ENCODE results near the gene CDKAL1.

The CDKAL1 gene

DNA sequence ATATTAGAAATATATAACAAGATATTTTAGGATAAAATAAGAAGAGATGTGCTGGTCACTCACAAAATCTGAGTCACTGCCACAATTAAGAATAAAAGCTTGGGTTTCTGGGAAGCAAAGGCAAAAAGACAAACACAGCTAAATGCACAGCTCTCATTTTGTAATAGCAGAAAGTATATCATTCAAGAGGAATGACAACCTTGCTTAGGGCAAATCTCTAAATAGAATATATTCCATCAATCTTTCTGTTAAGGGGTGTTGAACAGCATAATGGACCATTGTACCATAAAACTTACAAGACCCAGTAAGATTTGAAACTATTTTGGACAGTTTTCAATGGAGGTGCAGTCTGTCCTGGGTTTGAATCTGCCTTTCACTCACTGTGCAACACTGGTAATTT lies 594.3 kb downstream of the CDKAL1 start:
- no peak for DNase-seq

DNA sequence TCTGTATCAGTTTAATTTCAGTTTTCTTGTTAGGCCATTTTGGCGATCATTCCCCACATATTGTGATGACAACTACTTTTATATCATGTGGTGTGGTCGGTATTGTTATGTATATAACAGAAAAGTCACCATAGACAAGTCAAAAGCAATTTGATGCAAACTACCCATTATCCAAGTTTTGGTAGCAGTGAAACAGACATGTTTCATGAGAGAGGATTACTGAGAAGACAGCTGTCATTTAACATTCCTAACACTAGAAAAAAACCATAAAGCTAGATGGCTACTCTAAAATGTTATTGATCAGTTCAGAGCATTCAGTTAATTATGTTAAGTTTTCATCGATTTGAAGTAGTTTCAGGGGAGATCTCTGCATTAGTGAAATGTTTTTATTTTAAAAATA lies 597.1 kb downstream of the CDKAL1 start:
- no peak for DNase-seq

- no peak for DNase-seq
Measured at GRCh38 chr6:21132446-21132845, 598.2 kb downstream of the CDKAL1 start.

- DNase-seq, result no peak
Measured at GRCh38 chr6:21132856-21133838, 598.9 kb downstream of the CDKAL1 start.

- no peak for DNase-seq
Measured at GRCh38 chr6:21133901-21134300, 599.6 kb downstream of the CDKAL1 start.

DNA sequence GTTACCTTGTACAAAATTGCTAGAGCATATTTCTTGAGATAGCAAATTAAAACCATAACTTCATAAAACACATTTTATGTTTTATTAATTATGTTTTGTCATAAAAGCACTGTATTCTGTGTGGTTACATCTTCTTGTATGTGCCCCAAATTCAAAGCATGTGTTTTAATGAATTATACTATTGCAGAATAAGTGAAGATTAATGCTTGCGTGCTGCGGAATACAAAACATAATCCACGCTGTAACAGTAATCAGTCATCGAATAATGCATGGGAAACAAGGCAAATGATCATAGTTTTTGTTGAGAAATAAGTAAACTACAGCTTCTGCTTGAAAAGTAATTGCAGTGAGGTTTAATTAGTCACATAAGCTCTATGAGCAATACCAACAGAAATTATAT lies 600.1 kb downstream of the CDKAL1 start:
- DNase-seq, result no peak

DNA sequence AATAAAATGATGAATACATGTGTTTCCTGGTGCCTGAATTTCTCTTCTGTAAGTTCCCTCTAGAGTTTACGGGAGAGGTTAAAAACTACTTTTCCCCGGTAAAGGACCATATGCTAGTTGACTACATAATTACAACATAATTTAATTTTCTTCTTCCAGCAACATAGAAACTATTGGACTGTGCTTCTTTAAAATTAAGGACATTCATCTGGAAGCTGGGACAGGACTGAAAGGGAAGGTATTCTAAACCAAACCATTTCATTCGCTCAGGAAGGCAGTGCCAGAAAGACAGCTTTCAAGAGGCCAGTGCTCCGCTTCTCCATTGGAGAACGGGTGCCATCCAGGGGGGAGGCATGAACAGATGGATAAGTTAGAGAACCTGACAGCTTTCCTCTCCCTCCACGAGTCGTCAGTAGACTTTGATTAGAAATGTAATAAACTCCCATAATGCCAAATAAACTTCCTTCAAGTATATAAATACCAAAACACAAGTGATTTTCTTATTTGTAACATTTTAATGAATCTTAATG lies 601.3 kb downstream of the CDKAL1 start:
- no peak for DNase-seq

DNA sequence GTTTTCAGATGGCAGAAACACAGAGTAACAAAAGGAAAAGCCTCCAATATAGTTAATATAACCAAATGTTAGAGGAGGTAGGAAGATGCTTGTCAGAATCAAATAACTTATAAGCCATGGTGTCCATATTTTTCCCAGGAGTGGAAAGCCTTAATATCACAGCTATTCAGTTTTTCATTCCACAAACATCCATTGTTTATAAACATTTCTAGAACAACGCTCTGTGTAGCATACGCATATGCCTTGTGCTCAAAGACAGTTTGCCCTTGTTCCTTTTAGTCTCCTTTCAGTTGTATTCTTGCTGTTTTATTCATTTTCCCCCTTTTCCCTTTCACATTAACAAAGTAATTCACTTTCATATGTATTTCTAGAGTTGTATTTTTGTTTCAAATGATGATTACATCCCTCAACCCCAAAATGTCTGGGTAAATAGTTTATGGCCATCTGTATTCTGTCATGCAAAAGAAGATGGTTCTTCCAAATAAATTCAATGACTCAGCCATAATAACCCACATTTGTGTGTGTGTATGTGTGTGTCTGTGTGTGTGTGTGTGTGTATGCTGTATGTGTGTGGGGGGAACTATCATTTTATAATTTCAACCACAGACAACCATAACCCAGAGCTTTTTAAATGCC lies 603.6 kb downstream of the CDKAL1 start:
- DNase-seq, result no peak

- DNase-seq, result no peak
Measured at GRCh38 chr6:21138336-21139069, 604.2 kb downstream of the CDKAL1 start.

- DNase-seq, result no peak
Measured at GRCh38 chr6:21140966-21141365, 606.7 kb downstream of the CDKAL1 start.

GRCh38 chr6:21141616-21142303 lies 607.5 kb downstream of the CDKAL1 start:
- DNase-seq, result no peak

GRCh38 chr6:21142741-21143140 lies 608.5 kb downstream of the CDKAL1 start:
- no peak for DNase-seq

- DNase-seq, result no peak
Measured at GRCh38 chr6:21143645-21144044, 609.4 kb downstream of the CDKAL1 start.

DNA sequence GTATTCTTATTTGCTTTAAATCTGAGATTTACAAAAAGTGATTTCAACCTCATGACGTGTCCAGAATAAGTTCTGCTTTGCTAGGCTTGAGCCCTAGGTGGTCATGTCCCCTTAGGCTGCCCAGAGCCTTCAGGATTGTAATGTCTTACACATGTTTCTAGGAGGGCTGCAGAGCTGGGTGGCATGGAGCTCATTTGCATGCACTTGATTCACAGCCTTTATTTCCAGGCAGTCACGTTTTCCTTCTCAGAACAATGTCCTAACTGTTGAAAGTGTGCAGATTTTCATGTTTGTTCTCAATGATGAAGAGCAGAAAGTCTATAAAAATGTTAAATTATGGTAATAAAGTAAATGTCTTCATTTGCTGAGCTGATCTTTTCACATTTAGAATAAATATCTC lies 610.7 kb downstream of the CDKAL1 start:
- no peak for DNase-seq

- DNase-seq, result no peak
Measured at GRCh38 chr6:21147995-21148394, 613.7 kb downstream of the CDKAL1 start.

DNA sequence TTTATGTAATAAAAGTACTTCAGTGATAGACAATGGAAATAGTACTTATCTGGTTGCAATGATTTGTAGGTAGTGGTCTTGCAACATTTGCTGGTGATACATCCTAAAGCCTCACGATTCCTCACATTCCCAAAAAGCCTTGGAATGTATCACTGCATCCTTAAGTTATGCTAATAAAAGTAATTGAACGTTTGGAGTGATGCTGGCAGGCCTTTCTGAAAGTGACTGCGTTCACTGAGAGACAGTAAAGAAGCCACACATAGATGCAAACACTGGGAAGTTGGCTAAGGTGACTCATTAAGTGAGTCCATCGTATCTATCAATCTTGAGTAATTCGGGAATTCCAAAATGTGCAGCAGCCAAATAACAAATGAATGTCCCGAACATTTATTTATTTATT lies 615.2 kb downstream of the CDKAL1 start:
- no peak for DNase-seq

DNA sequence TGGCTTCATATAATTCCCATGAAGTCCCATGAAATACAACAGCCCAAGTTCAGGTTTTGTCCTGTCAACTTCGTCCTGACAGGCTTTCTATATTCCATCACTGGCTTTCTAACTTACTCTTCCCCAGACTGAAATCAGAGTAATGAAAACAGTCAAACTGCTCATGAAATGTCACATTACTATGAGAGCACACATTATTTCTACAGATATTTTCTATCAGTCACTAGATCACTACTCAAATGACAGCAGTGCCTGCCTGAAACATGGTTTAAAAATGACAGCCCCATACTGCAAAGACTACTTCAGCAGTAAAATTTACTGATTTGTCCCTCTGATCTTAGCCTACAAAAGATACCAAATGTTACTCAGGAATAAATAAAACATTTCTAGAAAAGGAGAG lies 616.4 kb downstream of the CDKAL1 start:
- no peak for DNase-seq

DNA sequence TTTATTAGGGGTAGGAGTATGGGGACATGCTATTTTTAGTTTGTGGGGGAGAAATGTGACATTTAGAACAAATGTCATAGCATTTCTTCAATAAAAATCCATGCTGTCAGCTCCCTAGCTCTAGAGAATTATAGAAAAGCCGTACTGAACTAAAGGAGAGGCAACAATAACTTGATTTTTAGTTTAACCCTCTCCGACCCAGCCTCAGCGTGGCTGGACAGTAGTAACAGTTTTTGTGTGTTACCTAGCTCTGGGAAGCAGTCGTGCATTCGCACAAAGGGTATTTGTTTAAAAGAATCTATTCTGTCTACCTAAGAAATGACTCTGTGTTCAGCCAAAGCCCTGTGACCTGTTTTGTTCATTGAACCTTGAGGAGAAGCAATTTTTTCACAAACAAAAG lies 616.9 kb downstream of the CDKAL1 start:
- DNase-seq, result no peak

DNA sequence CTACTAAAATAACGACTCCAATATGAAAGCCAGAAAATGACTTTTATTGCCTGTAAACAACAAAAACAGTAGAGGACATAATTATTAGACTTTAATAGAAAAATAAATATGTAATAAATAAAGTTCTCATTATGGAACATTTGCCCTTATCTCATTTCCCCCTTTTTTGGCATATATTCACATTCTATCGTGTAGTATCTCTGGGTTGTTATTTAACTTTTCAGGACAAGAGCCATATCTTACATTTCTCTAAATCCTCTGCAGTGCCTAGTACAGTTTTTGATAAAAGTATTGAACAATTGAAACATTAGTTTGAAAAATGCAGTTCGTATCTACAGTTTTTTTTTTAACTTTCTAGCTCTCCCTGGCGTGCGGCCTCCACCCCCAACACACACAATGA lies 617.3 kb downstream of the CDKAL1 start:
- no peak for DNase-seq

- DNase-seq, result no peak
Measured at GRCh38 chr6:21157186-21157929, 623.1 kb downstream of the CDKAL1 start.

DNA sequence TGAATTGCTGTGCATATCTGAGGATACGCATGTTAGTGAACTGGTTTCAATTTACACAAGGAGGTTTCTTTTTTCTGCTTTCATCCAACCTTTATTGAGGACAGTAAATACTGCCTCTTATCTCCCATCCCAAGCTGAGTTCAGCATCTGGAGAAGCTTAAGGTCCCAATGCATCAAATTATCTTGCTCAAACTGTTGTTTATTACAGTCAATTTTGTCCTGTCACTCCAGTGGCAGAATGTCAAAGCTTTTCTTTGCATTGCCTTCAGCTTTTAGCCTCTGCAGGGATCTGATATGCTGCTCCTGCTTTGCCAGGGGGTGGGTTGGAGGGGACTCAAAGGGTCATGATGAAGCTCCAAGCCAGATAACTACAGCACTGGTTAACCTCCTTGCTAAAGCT lies 623.9 kb downstream of the CDKAL1 start:
- DNase-seq, result no peak

GRCh38 chr6:21158873-21159272 lies 624.6 kb downstream of the CDKAL1 start:
- no peak for DNase-seq
